H7 (cell line): ENCODE data around the gene ATF5. TPM values are rescaled to one million over a fixed set of nuclear protein-coding genes. Genes with fewer than 3 reads are reported as not detected.

Source experiments
- DNase-seq: peaks from one replicate; pipeline ENCODE4 v3.0.0; 2012
- H3K27me3 ChIP-seq: 2 replicates; pipeline ENCODE4 v1.6.0; 2011; ENCODE audit warnings: mild to moderate bottlenecking, low read length; ENCODE audit not compliant: control insufficient read depth, insufficient read depth
- H3K36me3 ChIP-seq: replicated peaks from 2 replicates; pipeline ENCODE4 v1.5.1; 2011; ENCODE audit warnings: low read length; ENCODE audit not compliant: control insufficient read depth, insufficient read depth
- H3K4me3 ChIP-seq: 2 replicates; pipeline ENCODE4 v1.5.1; 2011; ENCODE audit warnings: low read depth, mild to moderate bottlenecking, control low read depth, low read length, moderate library complexity; ENCODE audit not compliant: insufficient read depth
- total RNA-seq: library from RNA; depleted of rRNA; stranded (reverse); fragments of >200 nt; shearing (Covaris generic); gene quantifications from 2 replicates; pipeline ENCODE4 v1.2.3, GENCODE V29; 2014

Gene ATF5
- total RNA-seq, 1 experiment from 2014 or later, result 15.0 TPM

GRCh38 chr19:49889687-49890348 is 39.2 kb upstream of the ATF5 start:
- H3K27me3 ChIP-seq, result peaks cover 2% of the 10 kb centered on the region; the same call in 1 of the 2 replicates
- H3K4me3 ChIP-seq, result peak overlapping the region; percentile 53
- DNase-seq, result peak; percentile 93
- peaks cover 2% of the 10 kb centered on the region for H3K36me3 ChIP-seq

- DNase-seq, result peak; percentile 99
- Histone ChIP-seq H3K36me3 (peaks cover 1% of the 10 kb centered on the region), H3K27me3 (peaks cover 2% of the 10 kb centered on the region; the same call in 1 of the 2 replicates), H3K4me3 (peak overlapping the region; percentile 53)
Observed at GRCh38 chr19:49890349-49891311, 38.4 kb upstream of the ATF5 start.

GRCh38 chr19:49891393-49891792 is 37.6 kb upstream of the ATF5 start:
- Histone ChIP-seq H3K36me3 (peaks cover 1% of the 10 kb centered on the region), H3K4me3 (no peak overlapping the region), H3K27me3 (peaks cover 2% of the 10 kb centered on the region; the same call in 1 of the 2 replicates)
- no peak for DNase-seq

GRCh38 chr19:49892716-49893115 is 36.3 kb upstream of the ATF5 start:
- peaks cover 2% of the 10 kb centered on the region; the same call in 1 of the 2 replicates for H3K27me3 ChIP-seq
- no peak for DNase-seq
- no peaks in the 10 kb centered on the region; the same call in 1 of the 2 replicates for H3K36me3 ChIP-seq
- no peak overlapping the region for H3K4me3 ChIP-seq

GRCh38 chr19:49894011-49894664 is 34.9 kb upstream of the ATF5 start:
- Histone ChIP-seq H3K4me3 (no peak overlapping the region), H3K27me3 (peaks cover 2% of the 10 kb centered on the region; the same call in 1 of the 2 replicates), H3K36me3 (no peaks in the 10 kb centered on the region)
- DNase-seq, result no peak

- H3K4me3 ChIP-seq, result no peak overlapping the region
Observed at GRCh38 chr19:49894879-49895565, 34.0 kb upstream of the ATF5 start.

GRCh38 chr19:49895566-49896297 is 33.3 kb upstream of the ATF5 start:
- H3K36me3 ChIP-seq, result no peaks in the 10 kb centered on the region

More at GRCh38 chr19:49894879-49895565, 34.0 kb upstream of the ATF5 start:
- peak; percentile 58 for DNase-seq
- no peaks in the 10 kb centered on the region for H3K36me3 ChIP-seq
- no peaks in the 10 kb centered on the region for H3K27me3 ChIP-seq

GRCh38 chr19:49896863-49897621 is 32.0 kb upstream of the ATF5 start, which contains the start of gene IL4I1:
IL4I1 (minus strand) TSS chr19:49896887; CDS start chr19:49896160, 727 bp downstream.
- no peaks in the 10 kb centered on the region for H3K36me3 ChIP-seq
- peak; percentile 78 for DNase-seq

More at GRCh38 chr19:49895566-49896297, 33.3 kb upstream of the ATF5 start:
- Histone ChIP-seq H3K4me3 (no peak overlapping the region), H3K27me3 (no peaks in the 10 kb centered on the region)
- DNase-seq, result peak; percentile 52

GRCh38 chr19:49904136-49904535 is 24.9 kb upstream of the ATF5 start:
- no peak for DNase-seq
- Histone ChIP-seq H3K36me3 (peaks cover 11% of the 10 kb centered on the region), H3K4me3 (no peak overlapping the region), H3K27me3 (no peaks in the 10 kb centered on the region)

More at GRCh38 chr19:49896863-49897621, 32.0 kb upstream of the ATF5 start, which contains the start of gene IL4I1:
- Histone ChIP-seq H3K4me3 (no peak within 1 kb of the TSS), H3K27me3 (no peaks in the 10 kb centered on the region)

GRCh38 chr19:49906879-49907564 is 22.0 kb upstream of the ATF5 start:
- DNase-seq, result no peak
- H3K36me3 ChIP-seq, result peaks cover 16% of the 10 kb centered on the region

GRCh38 chr19:49907745-49908446 is 21.1 kb upstream of the ATF5 start:
- Histone ChIP-seq H3K4me3 (no peak overlapping the region), H3K36me3 (peaks cover 16% of the 10 kb centered on the region), H3K27me3 (no peaks in the 10 kb centered on the region)
- no peak for DNase-seq

More at GRCh38 chr19:49906879-49907564, 22.0 kb upstream of the ATF5 start:
- Histone ChIP-seq H3K4me3 (no peak overlapping the region), H3K27me3 (no peaks in the 10 kb centered on the region)
